Prostate gland (tissue), 2 donors: ENCODE measurements around the gene ARRDC3.

ENCODE experiments used
- POLR2A ChIP-seq: fragments of 450-650 bp; IDR thresholded peaks from one replicate; pipeline ENCODE4 v1.6.1; 2016; ENCODE audit warnings: antibody characterized with exemption, mild to moderate bottlenecking
- TF ChIP-seq, protein P1 (sequence below), 4 experiments: fragments of 200-600 bp in 2 of 4; fragments of 450-650 bp in 2 of 4; sonication (generic) in 2 of 4; IDR thresholded peaks; 1 replicate in 3 of 4; 2 replicates in 1 of 4; pipeline ENCODE4 v1.5.1; 2016 to 2019; ENCODE audit warnings: antibody characterized with exemption in 4 of 4, mild to moderate bottlenecking in 2 of 4, moderate library complexity in 2 of 4

DNA sequence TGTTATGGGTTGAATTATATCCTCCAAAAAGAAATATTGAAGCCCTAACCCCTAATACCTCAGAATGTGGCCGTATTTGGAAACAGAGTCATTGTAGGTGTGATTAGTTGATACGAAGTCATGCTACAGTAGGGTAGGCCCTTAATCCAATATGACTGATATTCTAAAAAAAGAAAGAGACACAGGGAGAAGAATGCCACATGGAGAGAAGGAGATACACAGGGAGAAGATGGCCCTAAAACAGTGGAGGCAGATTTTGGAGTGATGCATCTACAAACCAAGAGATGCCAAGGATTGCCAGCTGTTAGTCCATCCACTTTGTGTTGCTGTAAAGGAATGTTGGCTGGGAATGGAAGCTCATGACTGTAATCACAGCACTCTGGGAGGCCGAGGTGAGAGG lies 21.3 kb downstream of the ARRDC3 start:
- TF ChIP-seq POLR2A, result no peak
- TF ChIP-seq, protein P1, sequence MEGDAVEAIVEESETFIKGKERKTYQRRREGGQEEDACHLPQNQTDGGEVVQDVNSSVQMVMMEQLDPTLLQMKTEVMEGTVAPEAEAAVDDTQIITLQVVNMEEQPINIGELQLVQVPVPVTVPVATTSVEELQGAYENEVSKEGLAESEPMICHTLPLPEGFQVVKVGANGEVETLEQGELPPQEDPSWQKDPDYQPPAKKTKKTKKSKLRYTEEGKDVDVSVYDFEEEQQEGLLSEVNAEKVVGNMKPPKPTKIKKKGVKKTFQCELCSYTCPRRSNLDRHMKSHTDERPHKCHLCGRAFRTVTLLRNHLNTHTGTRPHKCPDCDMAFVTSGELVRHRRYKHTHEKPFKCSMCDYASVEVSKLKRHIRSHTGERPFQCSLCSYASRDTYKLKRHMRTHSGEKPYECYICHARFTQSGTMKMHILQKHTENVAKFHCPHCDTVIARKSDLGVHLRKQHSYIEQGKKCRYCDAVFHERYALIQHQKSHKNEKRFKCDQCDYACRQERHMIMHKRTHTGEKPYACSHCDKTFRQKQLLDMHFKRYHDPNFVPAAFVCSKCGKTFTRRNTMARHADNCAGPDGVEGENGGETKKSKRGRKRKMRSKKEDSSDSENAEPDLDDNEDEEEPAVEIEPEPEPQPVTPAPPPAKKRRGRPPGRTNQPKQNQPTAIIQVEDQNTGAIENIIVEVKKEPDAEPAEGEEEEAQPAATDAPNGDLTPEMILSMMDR (IDR thresholded peaks at IDR 0.05), result no peak
